ENCODE results near the gene PLEKHM1. TPM values are rescaled to one million over a fixed set of nuclear protein-coding genes. Genes with fewer than 3 reads are reported as not detected.

Gene PLEKHM1
- total and polyA plus RNA-seq, 4 donors: 11.6 to 30.0 (median 16.8) TPM

- H3K4me1 ChIP-seq (ENCODE audit: control insufficient read depth, insufficient read depth, low read length): peaks cover 53% of the 10 kb centered on the region
- H3K4me3 ChIP-seq (ENCODE audit: low read depth, low read length): no peak overlapping the region
- WGBS (ENCODE audit: insufficient coverage): 22% methylated on average over 12 of the region's 15 CpGs
- H3K36me3 ChIP-seq (ENCODE audit: control insufficient read depth, insufficient read depth, low read length): peaks cover 9% of the 10 kb centered on the region
- H3K9me3 ChIP-seq (ENCODE audit: control insufficient read depth, insufficient read depth, low read length): no peaks in the 10 kb centered on the region
- peaks cover 48% of the 10 kb centered on the region for H3K27me3 ChIP-seq (ENCODE audit: control insufficient read depth, insufficient read depth, low read length)
- no peak overlapping the region for H3K27ac ChIP-seq (ENCODE audit: low read depth, low read length)
- no peak for DNase-seq (ENCODE audit: low read depth in 4 of 6, low spot score in 6 of 6)
Observed at GRCh38 chr17:45428931-45429338, 61.6 kb downstream of the PLEKHM1 start.

GRCh38 chr17:45428050-45428617 lies 62.4 kb downstream of the PLEKHM1 start:
- peak; percentile 24 to 86 (median 44) for DNase-seq (ENCODE audit: low read depth in 4 of 6, low spot score in 6 of 6)
- H3K36me3 ChIP-seq (ENCODE audit: control insufficient read depth, insufficient read depth, low read length): peaks cover 5% of the 10 kb centered on the region
- H3K4me1 ChIP-seq (ENCODE audit: control insufficient read depth, insufficient read depth, low read length): peaks cover 51% of the 10 kb centered on the region
- H3K9me3 ChIP-seq (ENCODE audit: control insufficient read depth, insufficient read depth, low read length): no peaks in the 10 kb centered on the region
- 7% methylated on average over 25 of the region's 26 CpGs for WGBS (ENCODE audit: insufficient coverage)
- H3K4me3 ChIP-seq (ENCODE audit: low read depth, low read length): no peak overlapping the region
- H3K27me3 ChIP-seq (ENCODE audit: control insufficient read depth, insufficient read depth, low read length): peaks cover 47% of the 10 kb centered on the region
- no peak overlapping the region for H3K27ac ChIP-seq (ENCODE audit: low read depth, low read length)

GRCh38 chr17:45427181-45427835 lies 63.2 kb downstream of the PLEKHM1 start:
- WGBS (ENCODE audit: insufficient coverage): 86% methylated on average over 9 of the region's 11 CpGs
- peaks cover 45% of the 10 kb centered on the region for H3K27me3 ChIP-seq (ENCODE audit: control insufficient read depth, insufficient read depth, low read length)

GRCh38 chr17:45426561-45426960 lies 64.0 kb downstream of the PLEKHM1 start:
- no peaks in the 10 kb centered on the region for H3K9me3 ChIP-seq (ENCODE audit: control insufficient read depth, insufficient read depth, low read length)
- no peak overlapping the region for H3K27ac ChIP-seq (ENCODE audit: low read depth, low read length)
- DNase-seq (ENCODE audit: low read depth in 4 of 6, low spot score in 6 of 6): no peak
- H3K36me3 ChIP-seq (ENCODE audit: control insufficient read depth, insufficient read depth, low read length): peaks cover 3% of the 10 kb centered on the region
- H3K4me1 ChIP-seq (ENCODE audit: control insufficient read depth, insufficient read depth, low read length): peaks cover 39% of the 10 kb centered on the region
- no peak overlapping the region for H3K4me3 ChIP-seq (ENCODE audit: low read depth, low read length)
- peaks cover 37% of the 10 kb centered on the region for H3K27me3 ChIP-seq (ENCODE audit: control insufficient read depth, insufficient read depth, low read length)
- 75% methylated on average over 7 of the region's 7 CpGs for WGBS (ENCODE audit: insufficient coverage)

More at GRCh38 chr17:45427181-45427835, 63.2 kb downstream of the PLEKHM1 start:
- Histone ChIP-seq H3K4me3 (ENCODE audit: low read depth, low read length) (no peak overlapping the region), H3K9me3 (ENCODE audit: control insufficient read depth, insufficient read depth, low read length) (no peaks in the 10 kb centered on the region), H3K27ac (ENCODE audit: low read depth, low read length) (no peak overlapping the region), H3K4me1 (ENCODE audit: control insufficient read depth, insufficient read depth, low read length) (peaks cover 45% of the 10 kb centered on the region), H3K36me3 (ENCODE audit: control insufficient read depth, insufficient read depth, low read length) (peaks cover 3% of the 10 kb centered on the region)
- no peak for DNase-seq (ENCODE audit: low read depth in 4 of 6, low spot score in 6 of 6)

- H3K9me3 ChIP-seq (ENCODE audit: control insufficient read depth, insufficient read depth, low read length): no peaks in the 10 kb centered on the region
- DNase-seq (ENCODE audit: low read depth in 4 of 6, low spot score in 6 of 6): no peak
- H3K27me3 ChIP-seq (ENCODE audit: control insufficient read depth, insufficient read depth, low read length): peaks cover 32% of the 10 kb centered on the region
- 82% methylated on average over 4 of the region's 6 CpGs for WGBS (ENCODE audit: insufficient coverage)
- peaks cover 33% of the 10 kb centered on the region for H3K4me1 ChIP-seq (ENCODE audit: control insufficient read depth, insufficient read depth, low read length)
- peaks cover 3% of the 10 kb centered on the region for H3K36me3 ChIP-seq (ENCODE audit: control insufficient read depth, insufficient read depth, low read length)
- no peak overlapping the region for H3K27ac ChIP-seq (ENCODE audit: low read depth, low read length)
- H3K4me3 ChIP-seq (ENCODE audit: low read depth, low read length): no peak overlapping the region
Observed at GRCh38 chr17:45425984-45426413, 64.5 kb downstream of the PLEKHM1 start.

- Histone ChIP-seq H3K36me3 (ENCODE audit: control insufficient read depth, insufficient read depth, low read length) (peaks cover 3% of the 10 kb centered on the region), H3K4me1 (ENCODE audit: control insufficient read depth, insufficient read depth, low read length) (peaks cover 27% of the 10 kb centered on the region), H3K9me3 (ENCODE audit: control insufficient read depth, insufficient read depth, low read length) (no peaks in the 10 kb centered on the region), H3K27me3 (ENCODE audit: control insufficient read depth, insufficient read depth, low read length) (peaks cover 25% of the 10 kb centered on the region), H3K4me3 (ENCODE audit: low read depth, low read length) (no peak overlapping the region), H3K27ac (ENCODE audit: low read depth, low read length) (no peak overlapping the region)
- DNase-seq (ENCODE audit: low read depth in 4 of 6, low spot score in 6 of 6): no peak
- WGBS (ENCODE audit: insufficient coverage): 25% methylated on average over 15 of the region's 18 CpGs
Observed at GRCh38 chr17:45425125-45425983, 65.2 kb downstream of the PLEKHM1 start.

GRCh38 chr17:45424769-45425124 lies 65.8 kb downstream of the PLEKHM1 start:
- Histone ChIP-seq H3K27ac (ENCODE audit: low read depth, low read length) (no peak overlapping the region), H3K27me3 (ENCODE audit: control insufficient read depth, insufficient read depth, low read length) (peaks cover 21% of the 10 kb centered on the region), H3K36me3 (ENCODE audit: control insufficient read depth, insufficient read depth, low read length) (peaks cover 3% of the 10 kb centered on the region), H3K9me3 (ENCODE audit: control insufficient read depth, insufficient read depth, low read length) (no peaks in the 10 kb centered on the region), H3K4me1 (ENCODE audit: control insufficient read depth, insufficient read depth, low read length) (peaks cover 25% of the 10 kb centered on the region), H3K4me3 (ENCODE audit: low read depth, low read length) (no peak overlapping the region)
- 95% methylated on average over 4 of the region's 6 CpGs for WGBS (ENCODE audit: insufficient coverage)
- no peak for DNase-seq (ENCODE audit: low read depth in 4 of 6, low spot score in 6 of 6)

GRCh38 chr17:45423975-45424335 lies 66.6 kb downstream of the PLEKHM1 start:
- 93% methylated on average over 1 of the region's 1 CpG for WGBS (ENCODE audit: insufficient coverage)
- no peak for DNase-seq (ENCODE audit: low read depth in 4 of 6, low spot score in 6 of 6)

GRCh38 chr17:45423304-45423974 lies 67.1 kb downstream of the PLEKHM1 start:
- peaks cover 10% of the 10 kb centered on the region for H3K27me3 ChIP-seq (ENCODE audit: control insufficient read depth, insufficient read depth, low read length)
- no peak for DNase-seq (ENCODE audit: low read depth in 4 of 6, low spot score in 6 of 6)
- no peak overlapping the region for H3K27ac ChIP-seq (ENCODE audit: low read depth, low read length)
- peaks cover 18% of the 10 kb centered on the region for H3K4me1 ChIP-seq (ENCODE audit: control insufficient read depth, insufficient read depth, low read length)
- WGBS (ENCODE audit: insufficient coverage): 76% methylated on average over 3 of the region's 8 CpGs
- peaks cover 3% of the 10 kb centered on the region for H3K36me3 ChIP-seq (ENCODE audit: control insufficient read depth, insufficient read depth, low read length)
- H3K4me3 ChIP-seq (ENCODE audit: low read depth, low read length): no peak overlapping the region
- no peaks in the 10 kb centered on the region for H3K9me3 ChIP-seq (ENCODE audit: control insufficient read depth, insufficient read depth, low read length)

More at GRCh38 chr17:45423975-45424335, 66.6 kb downstream of the PLEKHM1 start:
- Histone ChIP-seq H3K36me3 (ENCODE audit: control insufficient read depth, insufficient read depth, low read length) (peaks cover 3% of the 10 kb centered on the region), H3K9me3 (ENCODE audit: control insufficient read depth, insufficient read depth, low read length) (no peaks in the 10 kb centered on the region), H3K4me3 (ENCODE audit: low read depth, low read length) (no peak overlapping the region), H3K4me1 (ENCODE audit: control insufficient read depth, insufficient read depth, low read length) (peaks cover 22% of the 10 kb centered on the region), H3K27me3 (ENCODE audit: control insufficient read depth, insufficient read depth, low read length) (peaks cover 15% of the 10 kb centered on the region), H3K27ac (ENCODE audit: low read depth, low read length) (no peak overlapping the region)
